ENCODE measurements around the gene SLC25A21.

SLC25A21 gene

DNA sequence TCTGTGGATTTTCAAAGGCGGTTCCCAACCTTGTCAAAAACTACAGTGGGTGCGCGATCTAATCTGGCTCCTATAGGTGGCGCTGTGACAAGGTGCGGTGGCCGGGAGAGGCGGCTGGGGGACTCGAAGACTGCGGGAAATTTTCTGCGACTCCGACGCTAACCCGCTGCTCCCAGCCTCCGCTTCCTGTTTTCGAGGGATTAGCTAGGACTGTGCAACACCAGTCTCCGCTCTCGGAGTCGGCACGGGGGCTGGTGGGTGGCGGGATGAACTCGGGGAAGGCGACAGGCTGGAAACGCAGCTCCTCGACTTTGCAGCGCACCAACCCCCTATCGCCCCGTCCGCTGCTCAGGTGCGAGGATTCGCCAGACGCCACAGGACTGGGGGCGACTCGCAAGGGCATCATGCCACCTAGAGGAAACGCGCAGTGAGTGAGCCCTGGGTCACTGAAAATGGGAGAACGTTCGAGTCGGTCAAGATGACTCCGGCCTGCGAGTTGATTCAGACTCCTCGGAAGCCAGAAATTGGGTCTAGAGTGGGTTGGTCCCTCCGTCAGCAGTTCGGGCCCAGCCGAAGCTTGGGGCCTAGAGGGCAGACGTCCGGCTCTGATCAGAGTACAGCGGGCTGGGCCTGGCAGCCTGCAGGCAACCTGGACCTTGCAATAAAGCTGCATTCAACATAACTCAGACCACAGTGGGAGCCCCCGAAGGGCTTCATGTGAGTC lies 516.3 kb downstream of the SLC25A21 start:
- Histone ChIP-seq H2BK15ac (replicated peaks; ENCODE audit: low read depth) (no peak overlapping the region), H2AK5ac (ENCODE audit: low read length) (no peak overlapping the region), H3K4ac (ENCODE audit: low read depth, low read length) (no peak overlapping the region), H3K27ac (ENCODE audit: low read depth, low read length) (no peak overlapping the region), H3K9ac (ENCODE audit: low read length) (no peak overlapping the region), H4K8ac (ENCODE audit: low read depth, low read length) (no peak overlapping the region), H3K4me1 (ENCODE audit: control insufficient read depth, low read depth, low read length) (no peaks in the 10 kb centered on the region), H3K4me3 (ENCODE audit: low read length) (no peak overlapping the region), H2BK5ac (ENCODE audit: low read length) (no peak overlapping the region), H4K5ac (ENCODE audit: low read length) (no peak overlapping the region), H3K23ac (ENCODE audit: low read length) (no peak overlapping the region), H3K4me2 (ENCODE audit: low read length) (peak overlapping the region; percentile 63), H3K27me3 (ENCODE audit: insufficient read depth, low read length, poor library complexity) (peaks cover 88% of the 10 kb centered on the region), H3K36me3 (ENCODE audit: control insufficient read depth, insufficient read depth, low read length) (no peaks in the 10 kb centered on the region), H3K79me2 (ENCODE audit: control insufficient read depth, insufficient read depth, low read length) (no peaks in the 10 kb centered on the region), H3K18ac (ENCODE audit: low read length) (no peak overlapping the region), H2BK120ac (ENCODE audit: low read depth, low read length) (no peak overlapping the region), H3K79me1 (ENCODE audit: low read length) (no peaks in the 10 kb centered on the region), H3K56ac (ENCODE audit: low read length) (peak overlapping the region; percentile 53)
- DNase-seq: peak; percentile 87
- WGBS (ENCODE audit: extremely low coverage, insufficient coverage, low lambda C conversion rate): no CpG with 5 or more reads among the region's 48 CpGs

DNA sequence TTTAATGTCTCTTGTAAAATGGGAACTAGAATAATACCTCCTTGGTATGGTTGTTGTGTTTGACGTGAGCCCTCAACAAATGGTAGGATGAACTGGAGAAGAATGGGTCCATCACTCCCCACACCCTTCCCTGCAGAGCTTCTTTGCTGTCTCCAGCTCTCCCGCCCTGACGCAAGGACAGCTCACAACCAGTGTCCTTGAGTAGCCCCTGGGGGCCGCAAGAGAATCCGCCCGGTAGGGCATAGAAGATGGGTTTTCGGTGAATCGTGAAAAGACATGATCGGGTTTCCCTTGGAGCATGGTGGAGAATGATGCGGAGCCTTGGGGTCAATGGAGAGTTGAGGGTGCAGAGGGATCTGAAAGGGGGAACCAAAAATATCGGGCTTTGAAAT lies 516.8 kb downstream of the SLC25A21 start:
- no peak overlapping the region for H3K9ac ChIP-seq (ENCODE audit: low read length)
- H3K79me2 ChIP-seq (ENCODE audit: control insufficient read depth, insufficient read depth, low read length): no peaks in the 10 kb centered on the region
- no peak overlapping the region for H4K8ac ChIP-seq (ENCODE audit: low read depth, low read length)
- H2AK5ac ChIP-seq (ENCODE audit: low read length): no peak overlapping the region
- DNase-seq: peak; percentile 71
- peaks cover 83% of the 10 kb centered on the region for H3K27me3 ChIP-seq (ENCODE audit: insufficient read depth, low read length, poor library complexity)
- no peak overlapping the region for H3K4me2 ChIP-seq (ENCODE audit: low read length)
- no peak overlapping the region for H3K23ac ChIP-seq (ENCODE audit: low read length)
- no peak overlapping the region for H3K4ac ChIP-seq (ENCODE audit: low read depth, low read length)
- H3K56ac ChIP-seq (ENCODE audit: low read length): no peak overlapping the region
- no CpG with 5 or more reads among the region's 11 CpGs for WGBS (ENCODE audit: extremely low coverage, insufficient coverage, low lambda C conversion rate)
- no peak overlapping the region for H2BK5ac ChIP-seq (ENCODE audit: low read length)
- no peaks in the 10 kb centered on the region for H3K4me1 ChIP-seq (ENCODE audit: control insufficient read depth, low read depth, low read length)
- no peaks in the 10 kb centered on the region for H3K79me1 ChIP-seq (ENCODE audit: low read length)
- no peak overlapping the region for H3K18ac ChIP-seq (ENCODE audit: low read length)
- H3K27ac ChIP-seq (ENCODE audit: low read depth, low read length): no peak overlapping the region
- no peak overlapping the region for H3K4me3 ChIP-seq (ENCODE audit: low read length)
- H2BK15ac ChIP-seq (replicated peaks; ENCODE audit: low read depth): no peak overlapping the region
- no peak overlapping the region for H2BK120ac ChIP-seq (ENCODE audit: low read depth, low read length)
- no peak overlapping the region for H4K5ac ChIP-seq (ENCODE audit: low read length)
- no peaks in the 10 kb centered on the region for H3K36me3 ChIP-seq (ENCODE audit: control insufficient read depth, insufficient read depth, low read length)

DNA sequence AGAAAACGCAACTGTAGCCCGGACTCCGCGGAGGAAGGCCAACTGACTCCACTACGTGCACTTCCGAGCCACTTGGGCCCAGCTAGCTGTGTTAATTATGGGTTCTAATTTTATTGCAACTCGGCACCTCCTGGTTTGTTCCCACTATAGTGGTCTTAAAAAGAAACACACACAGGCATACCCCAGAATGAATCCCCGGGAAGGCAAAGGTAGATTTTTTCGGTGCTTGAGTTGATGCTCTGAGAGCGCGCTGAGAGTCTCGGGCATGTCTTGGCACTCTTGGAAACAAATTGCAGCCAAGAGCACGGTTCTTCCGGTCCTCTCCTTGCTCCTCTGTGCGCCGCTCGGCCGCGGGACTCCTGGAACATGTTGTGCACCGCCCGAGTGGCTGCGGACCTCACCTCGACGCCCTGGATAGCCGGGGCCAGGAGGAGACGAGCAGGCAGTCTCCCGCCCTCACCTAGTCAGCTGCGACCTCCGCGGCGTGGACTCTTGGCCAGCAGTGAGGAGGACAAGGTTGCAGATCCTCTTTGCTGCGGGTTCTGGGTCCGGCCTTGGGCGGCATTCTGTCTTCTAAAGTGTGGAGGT lies 517.5 kb downstream of the SLC25A21 start:
- H3K79me1 ChIP-seq (ENCODE audit: low read length): no peaks in the 10 kb centered on the region
- no peak overlapping the region for H3K4me2 ChIP-seq (ENCODE audit: low read length)
- no peak overlapping the region for H2BK120ac ChIP-seq (ENCODE audit: low read depth, low read length)
- no peak overlapping the region for H3K9ac ChIP-seq (ENCODE audit: low read length)
- no peak overlapping the region for H3K4me3 ChIP-seq (ENCODE audit: low read length)
- no peak overlapping the region for H3K27ac ChIP-seq (ENCODE audit: low read depth, low read length)
- no peak overlapping the region for H2BK15ac ChIP-seq (replicated peaks; ENCODE audit: low read depth)
- no peaks in the 10 kb centered on the region for H3K79me2 ChIP-seq (ENCODE audit: control insufficient read depth, insufficient read depth, low read length)
- no peak overlapping the region for H2AK5ac ChIP-seq (ENCODE audit: low read length)
- no peak overlapping the region for H3K18ac ChIP-seq (ENCODE audit: low read length)
- no CpG with 5 or more reads among the region's 34 CpGs for WGBS (ENCODE audit: extremely low coverage, insufficient coverage, low lambda C conversion rate)
- H3K4ac ChIP-seq (ENCODE audit: low read depth, low read length): no peak overlapping the region
- no peak overlapping the region for H2BK5ac ChIP-seq (ENCODE audit: low read length)
- H3K36me3 ChIP-seq (ENCODE audit: control insufficient read depth, insufficient read depth, low read length): no peaks in the 10 kb centered on the region
- H3K27me3 ChIP-seq (ENCODE audit: insufficient read depth, low read length, poor library complexity): peaks cover 81% of the 10 kb centered on the region
- H4K5ac ChIP-seq (ENCODE audit: low read length): no peak overlapping the region
- no peak overlapping the region for H3K56ac ChIP-seq (ENCODE audit: low read length)
- H3K4me1 ChIP-seq (ENCODE audit: control insufficient read depth, low read depth, low read length): no peaks in the 10 kb centered on the region
- DNase-seq: peak; percentile 22
- H4K8ac ChIP-seq (ENCODE audit: low read depth, low read length): no peak overlapping the region
- no peak overlapping the region for H3K23ac ChIP-seq (ENCODE audit: low read length)

GRCh38 chr14:36653962-36654793 lies 518.2 kb downstream of the SLC25A21 start:
- WGBS (ENCODE audit: extremely low coverage, insufficient coverage, low lambda C conversion rate): no CpG with 5 or more reads among the region's 31 CpGs

DNA sequence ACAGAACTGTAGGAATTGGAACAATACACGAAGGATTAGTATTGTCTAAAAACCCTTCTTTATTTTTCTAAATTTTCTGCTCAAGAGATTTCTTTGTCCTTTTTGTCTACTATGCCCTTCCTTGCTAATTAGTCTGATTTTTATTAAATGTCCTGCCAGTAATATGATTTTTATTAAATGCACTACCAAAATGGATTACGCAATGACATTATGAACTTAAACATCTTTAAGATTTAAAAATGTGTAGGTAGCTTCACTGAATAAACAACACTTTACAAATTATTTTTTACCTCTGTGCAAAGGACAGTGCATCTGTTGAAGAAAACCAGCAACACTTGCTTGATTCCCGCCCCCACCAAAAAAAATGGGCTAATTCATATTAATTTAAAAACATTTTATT lies 519.0 kb downstream of the SLC25A21 start:
- no peak overlapping the region for H3K4ac ChIP-seq (ENCODE audit: low read depth, low read length)
- H3K4me3 ChIP-seq (ENCODE audit: low read length): no peak overlapping the region
- H3K23ac ChIP-seq (ENCODE audit: low read length): no peak overlapping the region
- no peak overlapping the region for H2BK5ac ChIP-seq (ENCODE audit: low read length)
- H3K27me3 ChIP-seq (ENCODE audit: insufficient read depth, low read length, poor library complexity): peaks cover 75% of the 10 kb centered on the region
- H3K9ac ChIP-seq (ENCODE audit: low read length): no peak overlapping the region
- no peaks in the 10 kb centered on the region for H3K4me1 ChIP-seq (ENCODE audit: control insufficient read depth, low read depth, low read length)
- H3K79me1 ChIP-seq (ENCODE audit: low read length): no peaks in the 10 kb centered on the region
- no peak overlapping the region for H2BK120ac ChIP-seq (ENCODE audit: low read depth, low read length)
- H3K27ac ChIP-seq (ENCODE audit: low read depth, low read length): no peak overlapping the region
- H4K5ac ChIP-seq (ENCODE audit: low read length): no peak overlapping the region
- H2AK5ac ChIP-seq (ENCODE audit: low read length): no peak overlapping the region
- no peak overlapping the region for H3K4me2 ChIP-seq (ENCODE audit: low read length)
- no CpG with 5 or more reads among the region's 3 CpGs for WGBS (ENCODE audit: extremely low coverage, insufficient coverage, low lambda C conversion rate)
- no peak overlapping the region for H3K18ac ChIP-seq (ENCODE audit: low read length)
- H3K56ac ChIP-seq (ENCODE audit: low read length): no peak overlapping the region
- no peaks in the 10 kb centered on the region for H3K79me2 ChIP-seq (ENCODE audit: control insufficient read depth, insufficient read depth, low read length)
- H2BK15ac ChIP-seq (replicated peaks; ENCODE audit: low read depth): no peak overlapping the region
- H4K8ac ChIP-seq (ENCODE audit: low read depth, low read length): no peak overlapping the region
- no peak for DNase-seq
- no peaks in the 10 kb centered on the region for H3K36me3 ChIP-seq (ENCODE audit: control insufficient read depth, insufficient read depth, low read length)

More at GRCh38 chr14:36653962-36654793, 518.2 kb downstream of the SLC25A21 start:
- Histone ChIP-seq H3K9ac (ENCODE audit: low read length) (no peak overlapping the region), H3K27me3 (ENCODE audit: insufficient read depth, low read length, poor library complexity) (peaks cover 79% of the 10 kb centered on the region), H2BK5ac (ENCODE audit: low read length) (no peak overlapping the region), H2AK5ac (ENCODE audit: low read length) (no peak overlapping the region), H3K23ac (ENCODE audit: low read length) (no peak overlapping the region), H3K56ac (ENCODE audit: low read length) (no peak overlapping the region), H3K4ac (ENCODE audit: low read depth, low read length) (no peak overlapping the region), H3K4me2 (ENCODE audit: low read length) (peak overlapping the region; percentile 31), H3K79me1 (ENCODE audit: low read length) (no peaks in the 10 kb centered on the region), H3K36me3 (ENCODE audit: control insufficient read depth, insufficient read depth, low read length) (no peaks in the 10 kb centered on the region), H3K18ac (ENCODE audit: low read length) (no peak overlapping the region), H3K79me2 (ENCODE audit: control insufficient read depth, insufficient read depth, low read length) (no peaks in the 10 kb centered on the region), H3K4me3 (ENCODE audit: low read length) (no peak overlapping the region), H4K8ac (ENCODE audit: low read depth, low read length) (no peak overlapping the region), H2BK15ac (replicated peaks; ENCODE audit: low read depth) (no peak overlapping the region), H2BK120ac (ENCODE audit: low read depth, low read length) (no peak overlapping the region), H3K27ac (ENCODE audit: low read depth, low read length) (no peak overlapping the region), H3K4me1 (ENCODE audit: control insufficient read depth, low read depth, low read length) (no peaks in the 10 kb centered on the region), H4K5ac (ENCODE audit: low read length) (no peak overlapping the region)
- DNase-seq: peak; percentile 57
